IPS DF 6.9 (cell line): ENCODE measurements around the gene NOL8.

ENCODE experiments used
- DNase-seq: peaks from one replicate; pipeline ENCODE4 v3.0.0-alpha.2; 2013; ENCODE audit warnings: low read depth, low spot score
- H3K27ac ChIP-seq: one replicate; pipeline ENCODE4 v1.5.1; 2013; ENCODE audit warnings: low read length, control low read depth
- H3K27me3 ChIP-seq: 2 replicates; pipeline ENCODE4 v1.6.1; 2013; ENCODE audit warnings: mild to moderate bottlenecking, low read length; ENCODE audit not compliant: control insufficient read depth, insufficient read depth
- H3K36me3 ChIP-seq: 2 replicates; pipeline ENCODE4 v1.6.1; 2013; ENCODE audit warnings: low read length; ENCODE audit not compliant: control insufficient read depth, insufficient read depth
- H3K4me1 ChIP-seq: 2 replicates; pipeline ENCODE4 v1.6.1; 2013; ENCODE audit warnings: low read length; ENCODE audit not compliant: control insufficient read depth, insufficient read depth
- H3K4me3 ChIP-seq: 2 replicates; pipeline ENCODE4 v1.5.1; 2013; ENCODE audit warnings: mild to moderate bottlenecking, low read length
- H3K9me3 ChIP-seq: 2 replicates; pipeline ENCODE4 v1.6.1; 2013; ENCODE audit warnings: low read length, inconsistent platforms; ENCODE audit not compliant: control insufficient read depth, insufficient read depth
- WGBS: extraction: QIAGEN DNeasy Blood & Tissue Kit; methylation state at CpG from one replicate; pipeline ENCODE4 v1.1.7; 2013; ENCODE audit warnings: mixed read lengths, missing lambda C conversion rate; ENCODE audit not compliant: insufficient read length, insufficient coverage; 5-methylcytosine and 5-hydroxymethylcytosine counted together

The NOL8 gene

DNA sequence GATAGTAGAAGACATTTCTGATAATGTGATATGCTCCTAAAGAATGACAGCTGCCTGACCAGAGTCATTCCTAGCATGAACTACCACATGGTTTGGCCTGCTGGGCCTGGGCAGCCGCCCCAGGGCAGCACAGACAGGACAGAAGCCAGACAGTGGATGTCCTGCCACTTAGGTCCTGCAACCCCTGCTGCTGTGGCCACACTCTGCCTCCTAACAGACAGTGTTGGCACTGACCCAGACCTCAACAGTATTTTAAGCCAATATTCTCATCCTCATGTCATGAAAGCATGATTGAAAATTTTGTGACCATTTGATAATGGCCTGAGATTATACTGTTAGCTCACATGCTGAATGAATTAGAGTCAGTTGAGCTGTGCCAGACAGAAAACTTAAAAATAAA, 16.4 kb upstream of the NOL8 start:
- Histone ChIP-seq H3K4me1 (no peaks in the 10 kb centered on the region), H3K4me3 (no peak overlapping the region), H3K9me3 (no peaks in the 10 kb centered on the region), H3K36me3 (peaks cover 2% of the 10 kb centered on the region; the same call in 1 of the 2 replicates), H3K27ac (no peak overlapping the region), H3K27me3 (no peaks in the 10 kb centered on the region)
- DNase-seq = no peak
- WGBS = no CpG with 5 or more reads among the region's 1 CpG

DNA sequence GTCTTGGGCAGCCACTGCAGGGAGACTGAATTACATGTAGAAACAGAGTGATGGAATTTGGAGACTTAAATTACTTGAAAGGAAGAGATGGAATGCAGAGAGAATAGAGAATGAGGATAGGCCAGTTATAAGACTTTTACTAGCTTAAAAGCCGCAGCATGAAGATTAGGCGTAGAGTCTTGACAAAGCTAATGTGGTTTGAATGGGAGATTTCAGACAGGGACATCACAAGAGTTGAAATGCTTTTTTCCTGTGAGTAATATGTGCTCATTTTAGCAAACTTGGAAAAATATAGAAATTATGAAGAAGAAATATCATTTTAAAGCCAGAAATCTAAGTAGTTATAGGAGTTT, 8.1 kb upstream of the NOL8 start:
- Histone ChIP-seq H3K4me3 (no peak overlapping the region), H3K27me3 (no peaks in the 10 kb centered on the region), H3K4me1 (no peaks in the 10 kb centered on the region), H3K9me3 (no peaks in the 10 kb centered on the region), H3K27ac (no peak overlapping the region), H3K36me3 (no peaks in the 10 kb centered on the region; the same call in 1 of the 2 replicates)
- no CpG with 5 or more reads among the region's 2 CpGs for WGBS
- DNase-seq = no peak

GRCh38 chr9:92332577-92333281, 7.6 kb upstream of the NOL8 start:
- H3K27ac ChIP-seq = no peak overlapping the region

GRCh38 chr9:92328225-92328624, 3.1 kb upstream of the NOL8 start:
- WGBS = no CpG with 5 or more reads among the region's 2 CpGs
- H3K4me3 ChIP-seq = no peak overlapping the region
- H3K4me1 ChIP-seq = no peaks in the 10 kb centered on the region
- no peaks in the 10 kb centered on the region for H3K27me3 ChIP-seq
- no peak for DNase-seq
- no peaks in the 10 kb centered on the region for H3K36me3 ChIP-seq
- no peak overlapping the region for H3K27ac ChIP-seq
- H3K9me3 ChIP-seq = no peaks in the 10 kb centered on the region

More at GRCh38 chr9:92332577-92333281, 7.6 kb upstream of the NOL8 start:
- DNase-seq = no peak
- Histone ChIP-seq H3K4me1 (no peaks in the 10 kb centered on the region), H3K9me3 (no peaks in the 10 kb centered on the region), H3K36me3 (no peaks in the 10 kb centered on the region; the same call in 1 of the 2 replicates), H3K27me3 (no peaks in the 10 kb centered on the region), H3K4me3 (no peak overlapping the region)
- no CpG with 5 or more reads among the region's 3 CpGs for whole genome bisulfite sequencing

- Histone ChIP-seq H3K9me3 (no peaks in the 10 kb centered on the region), H3K27me3 (no peaks in the 10 kb centered on the region), H3K4me3 (no peak overlapping the region), H3K4me1 (no peaks in the 10 kb centered on the region), H3K36me3 (peaks cover 2% of the 10 kb centered on the region; the same call in 1 of the 2 replicates), H3K27ac (no peak overlapping the region)
- WGBS = no CpG with 5 or more reads among the region's 2 CpGs
- no peak for DNase-seq
Observed at GRCh38 chr9:92327283-92327850, 2.2 kb upstream of the NOL8 start.

DNA sequence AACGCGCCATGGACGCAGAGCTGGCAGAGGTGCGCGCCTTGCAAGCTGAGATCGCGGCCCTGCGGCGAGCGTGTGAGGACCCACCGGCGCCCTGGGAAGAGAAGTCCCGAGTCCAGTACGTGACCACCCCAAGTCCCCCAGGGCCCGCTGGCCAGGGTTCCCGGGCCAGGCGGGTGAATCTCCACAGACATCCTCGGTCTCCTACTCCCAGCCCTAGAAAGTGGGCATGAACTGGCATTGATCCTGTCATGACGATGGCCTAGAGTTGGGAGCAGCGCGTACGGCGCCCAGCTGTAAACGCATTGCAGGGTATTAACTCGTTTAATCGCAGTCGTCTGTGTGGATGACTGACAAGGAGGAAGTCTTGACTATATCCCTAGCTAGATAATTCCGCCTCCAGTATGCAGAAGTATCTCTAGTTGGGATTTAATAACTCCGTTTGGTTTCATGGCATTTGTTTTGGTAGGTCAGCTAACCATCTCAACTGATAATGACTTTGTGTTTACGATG, 896 bp upstream of the NOL8 start:
- no peak for DNase-seq

GRCh38 chr9:92324889-92325268, 271 bp downstream of the NOL8 start:
- H3K36me3 ChIP-seq = peaks cover 2% of the 10 kb centered on the region; the same call in 1 of the 2 replicates
- H3K9me3 ChIP-seq = no peaks in the 10 kb centered on the region
- no peak for DNase-seq
- H3K4me3 ChIP-seq = peak overlapping the region; percentile 75
- no peak overlapping the region for H3K27ac ChIP-seq
- H3K4me1 ChIP-seq = no peaks in the 10 kb centered on the region
- WGBS = no CpG with 5 or more reads among the region's 12 CpGs
- no peaks in the 10 kb centered on the region for H3K27me3 ChIP-seq

More for the DNA sequence above, 896 bp upstream of the NOL8 start:
- Histone ChIP-seq H3K9me3 (no peaks in the 10 kb centered on the region), H3K4me1 (no peaks in the 10 kb centered on the region), H3K36me3 (peaks cover 2% of the 10 kb centered on the region; the same call in 1 of the 2 replicates), H3K27me3 (no peaks in the 10 kb centered on the region), H3K4me3 (peak overlapping the region; percentile 75), H3K27ac (no peak overlapping the region)
- no CpG with 5 or more reads among the region's 30 CpGs for WGBS

GRCh38 chr9:92324431-92324830, 719 bp downstream of the NOL8 start:
- no peaks in the 10 kb centered on the region for H3K4me1 ChIP-seq

DNA sequence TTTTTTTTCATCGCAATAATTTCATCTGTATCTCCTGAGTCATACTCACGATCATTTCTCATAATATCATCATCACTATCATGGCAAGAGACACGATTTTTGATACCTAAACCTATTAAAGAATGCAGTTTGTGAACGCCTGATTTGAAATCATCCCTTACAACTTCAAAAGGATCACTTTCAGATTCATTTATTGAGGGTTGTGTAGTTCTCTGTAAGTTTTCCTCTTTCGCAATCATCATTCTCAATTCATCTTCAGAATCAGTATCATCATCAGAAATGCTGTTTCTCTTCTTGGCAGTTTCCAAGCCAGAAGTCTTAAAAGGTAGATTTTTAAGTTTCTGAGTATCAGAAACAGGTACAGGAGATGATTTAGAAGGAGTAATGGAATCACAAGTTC, 9.7 kb downstream of the NOL8 start:
- Histone ChIP-seq H3K4me1 (no peaks in the 10 kb centered on the region), H3K4me3 (no peak overlapping the region), H3K36me3 (peaks cover 16% of the 10 kb centered on the region), H3K27ac (no peak overlapping the region), H3K9me3 (no peaks in the 10 kb centered on the region), H3K27me3 (no peaks in the 10 kb centered on the region)
- WGBS = 100% methylated on average over 3 of the region's 5 CpGs
- no peak for DNase-seq

More at GRCh38 chr9:92324431-92324830, 719 bp downstream of the NOL8 start:
- no CpG with 5 or more reads among the region's 2 CpGs for WGBS
- Histone ChIP-seq H3K27me3 (no peaks in the 10 kb centered on the region), H3K4me3 (peak overlapping the region; percentile 75; the same call in 1 of the 2 replicates), H3K27ac (no peak overlapping the region), H3K36me3 (peaks cover 6% of the 10 kb centered on the region; the same call in 1 of the 2 replicates), H3K9me3 (no peaks in the 10 kb centered on the region)
- DNase-seq = no peak

- no CpG with 5 or more reads among the region's 2 CpGs for WGBS
- DNase-seq = no peak
- no peak overlapping the region for H3K27ac ChIP-seq
- H3K4me1 ChIP-seq = no peaks in the 10 kb centered on the region
- no peaks in the 10 kb centered on the region for H3K9me3 ChIP-seq
- no peak overlapping the region for H3K4me3 ChIP-seq
- H3K27me3 ChIP-seq = no peaks in the 10 kb centered on the region
- peaks cover 17% of the 10 kb centered on the region for H3K36me3 ChIP-seq
Observed at GRCh38 chr9:92313624-92314012, 11.5 kb downstream of the NOL8 start.
